A549 (cell line): ENCODE results near the gene ITIH5.

Source experiments
- CBX2 ChIP-seq: fragments of 200-600 bp; sonication (generic); IDR thresholded peaks from 2 replicates; pipeline ENCODE4 v1.6.1; 2016; ENCODE audit warnings: low read depth, mild to moderate bottlenecking, borderline replicate concordance
- ESRRA ChIP-seq: fragments of 150-350 bp; IDR thresholded peaks from 2 replicates; pipeline ENCODE4 v1.6.1; 2014; ENCODE audit warnings: mild to moderate bottlenecking, low read length, borderline replicate concordance
- KDM1A ChIP-seq: fragments of 200-600 bp; sonication (generic); IDR thresholded peaks from 2 replicates; pipeline ENCODE4 v1.6.1; 2016; ENCODE audit warnings: low read depth, mild to moderate bottlenecking
- MAFK ChIP-seq: fragments of 450-650 bp; IDR thresholded peaks from 2 replicates; pipeline ENCODE4 v1.6.1; 2014; ENCODE audit not compliant: partially characterized antibody
- MAZ ChIP-seq: fragments of 150-350 bp; IDR thresholded peaks from 2 replicates; pipeline ENCODE4 v1.6.1; 2014; ENCODE audit warnings: antibody characterized with exemption, low read depth, low read length, borderline replicate concordance
- MYC ChIP-seq: IDR thresholded peaks from 2 replicates; pipeline ENCODE4 v1.6.1; 2012; ENCODE audit warnings: mild to moderate bottlenecking, inconsistent platforms, low read length, improper control_type of control experiment, borderline replicate concordance
- NFE2L2 ChIP-seq: fragments of 150-350 bp; conservative IDR thresholded peaks from 2 replicates; pipeline ENCODE4 v1.6.1; 2014; ENCODE audit warnings: low read length
- POLR2A ChIP-seq: IDR thresholded peaks from 2 replicates; pipeline ENCODE4 v1.6.1; 2012; ENCODE audit warnings: mild to moderate bottlenecking, low read length
- RNF2 ChIP-seq: fragments of 200-600 bp; sonication (generic); IDR thresholded peaks from 2 replicates; pipeline ENCODE4 v1.6.1; 2016; ENCODE audit warnings: low read depth, mild to moderate bottlenecking, antibody characterized with exemption, moderate library complexity, borderline replicate concordance
- TF ChIP-seq, protein P1 (sequence below): fragments of >200 bp; sonication (Bioruptor Twin); formaldehyde crosslinking; IDR thresholded peaks from 3 replicates; pipeline ENCODE4 v1.5.1; 2016
- TF ChIP-seq, protein P2 (sequence below): fragments of 450-650 bp; IDR thresholded peaks from 2 replicates; pipeline ENCODE4 v1.6.1; 2014; ENCODE audit warnings: antibody characterized with exemption
- TF ChIP-seq, protein P3 (sequence below): IDR thresholded peaks from 2 replicates; pipeline ENCODE4 v1.6.1; 2012
- TF ChIP-seq, protein P4 (sequence below): IDR thresholded peaks from 2 replicates; pipeline ENCODE4 v1.6.1; 2012

DNA sequence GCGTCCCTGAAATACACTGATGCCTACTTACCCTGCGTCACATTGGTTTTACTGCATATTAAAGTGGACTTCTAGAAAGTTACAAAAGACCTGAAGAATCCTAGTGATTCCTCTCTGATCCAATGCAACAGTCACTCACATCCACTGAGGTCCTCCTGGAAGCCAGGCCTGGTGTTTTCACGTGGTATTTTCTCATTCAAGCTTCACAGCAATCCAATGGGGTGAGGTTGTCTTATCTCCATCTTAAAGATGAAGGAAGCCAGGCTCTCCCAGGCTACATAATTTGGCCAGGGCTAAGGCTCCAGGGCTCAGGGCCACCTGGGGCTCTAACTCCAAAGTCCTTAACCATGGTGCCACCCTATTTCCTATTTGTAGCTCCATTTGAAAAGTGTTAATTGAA, 129.6 kb downstream of the ITIH5 start:
- TF ChIP-seq POLR2A = no peak
- TF ChIP-seq, protein P1, sequence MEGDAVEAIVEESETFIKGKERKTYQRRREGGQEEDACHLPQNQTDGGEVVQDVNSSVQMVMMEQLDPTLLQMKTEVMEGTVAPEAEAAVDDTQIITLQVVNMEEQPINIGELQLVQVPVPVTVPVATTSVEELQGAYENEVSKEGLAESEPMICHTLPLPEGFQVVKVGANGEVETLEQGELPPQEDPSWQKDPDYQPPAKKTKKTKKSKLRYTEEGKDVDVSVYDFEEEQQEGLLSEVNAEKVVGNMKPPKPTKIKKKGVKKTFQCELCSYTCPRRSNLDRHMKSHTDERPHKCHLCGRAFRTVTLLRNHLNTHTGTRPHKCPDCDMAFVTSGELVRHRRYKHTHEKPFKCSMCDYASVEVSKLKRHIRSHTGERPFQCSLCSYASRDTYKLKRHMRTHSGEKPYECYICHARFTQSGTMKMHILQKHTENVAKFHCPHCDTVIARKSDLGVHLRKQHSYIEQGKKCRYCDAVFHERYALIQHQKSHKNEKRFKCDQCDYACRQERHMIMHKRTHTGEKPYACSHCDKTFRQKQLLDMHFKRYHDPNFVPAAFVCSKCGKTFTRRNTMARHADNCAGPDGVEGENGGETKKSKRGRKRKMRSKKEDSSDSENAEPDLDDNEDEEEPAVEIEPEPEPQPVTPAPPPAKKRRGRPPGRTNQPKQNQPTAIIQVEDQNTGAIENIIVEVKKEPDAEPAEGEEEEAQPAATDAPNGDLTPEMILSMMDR = no peak
- TF ChIP-seq CBX2 = no peak
- TF ChIP-seq, protein P2, sequence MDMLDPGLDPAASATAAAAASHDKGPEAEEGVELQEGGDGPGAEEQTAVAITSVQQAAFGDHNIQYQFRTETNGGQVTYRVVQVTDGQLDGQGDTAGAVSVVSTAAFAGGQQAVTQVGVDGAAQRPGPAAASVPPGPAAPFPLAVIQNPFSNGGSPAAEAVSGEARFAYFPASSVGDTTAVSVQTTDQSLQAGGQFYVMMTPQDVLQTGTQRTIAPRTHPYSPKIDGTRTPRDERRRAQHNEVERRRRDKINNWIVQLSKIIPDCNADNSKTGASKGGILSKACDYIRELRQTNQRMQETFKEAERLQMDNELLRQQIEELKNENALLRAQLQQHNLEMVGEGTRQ = no peak
- TF ChIP-seq, protein P3, sequence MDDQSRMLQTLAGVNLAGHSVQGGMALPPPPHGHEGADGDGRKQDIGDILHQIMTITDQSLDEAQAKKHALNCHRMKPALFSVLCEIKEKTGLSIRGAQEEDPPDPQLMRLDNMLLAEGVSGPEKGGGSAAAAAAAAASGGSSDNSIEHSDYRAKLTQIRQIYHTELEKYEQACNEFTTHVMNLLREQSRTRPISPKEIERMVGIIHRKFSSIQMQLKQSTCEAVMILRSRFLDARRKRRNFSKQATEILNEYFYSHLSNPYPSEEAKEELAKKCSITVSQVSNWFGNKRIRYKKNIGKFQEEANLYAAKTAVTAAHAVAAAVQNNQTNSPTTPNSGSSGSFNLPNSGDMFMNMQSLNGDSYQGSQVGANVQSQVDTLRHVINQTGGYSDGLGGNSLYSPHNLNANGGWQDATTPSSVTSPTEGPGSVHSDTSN = no peak
- TF ChIP-seq, protein P4, sequence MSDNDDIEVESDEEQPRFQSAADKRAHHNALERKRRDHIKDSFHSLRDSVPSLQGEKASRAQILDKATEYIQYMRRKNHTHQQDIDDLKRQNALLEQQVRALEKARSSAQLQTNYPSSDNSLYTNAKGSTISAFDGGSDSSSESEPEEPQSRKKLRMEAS = no peak
- TF ChIP-seq KDM1A = no peak
- TF ChIP-seq RNF2 = no peak
- no peak for TF ChIP-seq MAZ
- TF ChIP-seq MAFK = no peak
- TF ChIP-seq MYC = no peak
- no peak for TF ChIP-seq ESRRA
- TF ChIP-seq NFE2L2 = no peak
